GM12878 (cell line): ENCODE results near the gene GRHL1. TPM values are rescaled to one million over a fixed set of nuclear protein-coding genes. Genes with fewer than 3 reads are reported as not detected.

Experiments
- ATAC-seq: fragments of 200-7000 bp; cut with Tn5 transposase; 3 replicates; pipeline ENCODE4 v1.9.1; 2020; ENCODE audit warnings: mild to moderate bottlenecking, moderate library complexity
- BruUV-seq: library from RNA; stranded (reverse); fragments of 400-500 nt; replicated peaks from 2 replicates; lab custom pipeline; 2021; lab: Mats Ljungman, UMichigan
- CTCF ChIA-PET: fragments of 300-600 bp; sonication (Branson Sonifier 250); formaldehyde crosslinking; extraction: SDS; loops from one replicate; lab custom pipeline; 2021; ENCODE audit warnings: inconsistent platforms; lab: Yijun Ruan, JAX
- POLR2A ChIA-PET: fragments of 350-600 bp; formaldehyde crosslinking; extraction: SDS; loops from one replicate; lab custom pipeline; 2021; ENCODE audit warnings: inconsistent platforms; lab: Charles Lee
- RAD21 ChIA-PET: fragments of 300-600 bp; sonication (Branson Sonifier 250); formaldehyde crosslinking; loops from one replicate; lab custom pipeline; 2023; ENCODE audit warnings: antibody characterized with exemption; ENCODE audit not compliant: unreplicated experiment; lab: Charles Lee
- SMC1A ChIA-PET: fragments of 300-600 bp; sonication (Branson Sonifier 250); formaldehyde crosslinking; loops from one replicate; lab custom pipeline; 2023; ENCODE audit not compliant: unreplicated experiment, uncharacterized antibody; lab: Charles Lee
- DNase-seq: peaks from one replicate; pipeline ENCODE4 v3.0.0-alpha.2; 2011; ENCODE audit warnings: low read depth, low spot score
- FAIRE-seq: peaks from 3 replicates; lab custom pipeline; 2011; peaks lifted over from hg19 to GRCh38; lab: Jason Lieb, UNC
- H2AFZ ChIP-seq: 2 replicates; pipeline ENCODE4 v1.6.0; 2011; ENCODE audit warnings: low read depth, low read length, control low read depth; ENCODE audit not compliant: control insufficient read depth
- H3K27ac ChIP-seq: 2 replicates; pipeline ENCODE4 v1.5.1; 2011; ENCODE audit warnings: control low read depth; ENCODE audit not compliant: control insufficient read depth, insufficient read depth
- H3K27me3 ChIP-seq, 2 experiments: replicated peaks in 1 of 2; 2 replicates each; pipeline versions ENCODE4 v1.6.0 to v1.6.1; 2011; ENCODE audit warnings: low read length in 1 of 2; ENCODE audit not compliant: control insufficient read depth in 2 of 2, insufficient read depth in 2 of 2
- H3K36me3 ChIP-seq, 2 experiments: 2 replicates each; pipeline ENCODE4 v1.5.1; 2011; ENCODE audit warnings: low read length in 1 of 2; ENCODE audit not compliant: control insufficient read depth in 2 of 2, insufficient read depth in 2 of 2
- H3K4me1 ChIP-seq: 2 replicates; pipeline ENCODE4 v1.6.1; 2011; ENCODE audit warnings: mild to moderate bottlenecking, low read length, moderate library complexity, mixed read lengths; ENCODE audit not compliant: control insufficient read depth, insufficient read depth
- H3K4me2 ChIP-seq: 2 replicates; pipeline ENCODE4 v1.6.0; 2011; ENCODE audit warnings: control low read depth; ENCODE audit not compliant: control insufficient read depth, insufficient read depth
- H3K4me3 ChIP-seq: fragments of 200-600 bp; sonication (generic); 2 replicates; pipeline ENCODE4 v1.5.1; 2016
- H3K79me2 ChIP-seq: 2 replicates; pipeline ENCODE4 v1.6.0; 2011; ENCODE audit warnings: low read length; ENCODE audit not compliant: control insufficient read depth, insufficient read depth
- H3K9ac ChIP-seq: 2 replicates; pipeline ENCODE4 v1.8.0; 2011; ENCODE audit warnings: low read length, control low read depth, mixed read lengths; ENCODE audit not compliant: control insufficient read depth, insufficient read depth
- H3K9me3 ChIP-seq: replicated peaks from 3 replicates; pipeline ENCODE4 v1.5.1; 2011; ENCODE audit warnings: mild to moderate bottlenecking, low read length; ENCODE audit not compliant: control insufficient read depth, insufficient read depth
- H4K20me1 ChIP-seq: 2 replicates; pipeline ENCODE4 v1.6.0; 2011; ENCODE audit not compliant: control insufficient read depth, insufficient read depth
- ATF7 ChIP-seq: fragments of 450-650 bp; IDR thresholded peaks from 2 replicates; pipeline ENCODE4 v1.6.1; 2016; ENCODE audit warnings: low read depth, mild to moderate bottlenecking
- BACH1 ChIP-seq: fragments of 450-650 bp; IDR thresholded peaks from 2 replicates; pipeline ENCODE4 v1.6.1; 2017; ENCODE audit warnings: mild to moderate bottlenecking, borderline replicate concordance
- BCL11A ChIP-seq: IDR thresholded peaks from 2 replicates; pipeline ENCODE4 v1.6.1; 2011; ENCODE audit warnings: low read depth, low read length
- BHLHE40 ChIP-seq, 2 experiments: fragments of 450-650 bp in 1 of 2; IDR thresholded peaks; 2 replicates each; pipeline ENCODE4 v1.6.1; 2011 to 2017; ENCODE audit warnings: low read depth in 2 of 2, borderline replicate concordance in 1 of 2, improper control_type of control experiment in 1 of 2, low read length in 1 of 2, mild to moderate bottlenecking in 1 of 2
- BMI1 ChIP-seq: fragments of 450-650 bp; IDR thresholded peaks from 2 replicates; pipeline ENCODE4 v1.6.1; 2016; ENCODE audit warnings: mild to moderate bottlenecking, moderate library complexity, borderline replicate concordance
- CHD4 ChIP-seq: fragments of 200-600 bp; sonication (generic); IDR thresholded peaks from 2 replicates; pipeline ENCODE4 v1.6.1; 2016; ENCODE audit warnings: mild to moderate bottlenecking
- EGR1 ChIP-seq, 2 experiments: IDR thresholded peaks; 1 replicate in 1 of 2; 2 replicates in 1 of 2; pipeline ENCODE4 v1.6.1; 2011 to 2012; ENCODE audit warnings: low read depth in 2 of 2, low read length in 2 of 2, borderline replicate concordance in 1 of 2, mild to moderate bottlenecking in 1 of 2, moderate library complexity in 1 of 2
- EP300 ChIP-seq, 2 experiments: fragments of 150-350 bp in 1 of 2; IDR thresholded peaks; 2 replicates each; pipeline ENCODE4 v1.6.1; 2011 to 2012; ENCODE audit warnings: low read depth in 2 of 2, low read length in 2 of 2, borderline replicate concordance in 1 of 2, improper control_type of control experiment in 1 of 2, inconsistent platforms in 1 of 2; ENCODE audit not compliant: control insufficient read depth in 1 of 2
- IKZF1 ChIP-seq: fragments of 450-650 bp; conservative IDR thresholded peaks from 2 replicates; pipeline ENCODE4 v1.6.1; 2017; ENCODE audit warnings: antibody characterized with exemption, mild to moderate bottlenecking
- IKZF2 ChIP-seq, 2 experiments: fragments of 450-650 bp; IDR thresholded peaks; 2 replicates each; pipeline ENCODE4 v1.6.1; 2017; ENCODE audit warnings: mild to moderate bottlenecking in 2 of 2, moderate library complexity in 2 of 2
- IRF4 ChIP-seq: IDR thresholded peaks from 2 replicates; pipeline ENCODE4 v1.6.1; 2011; ENCODE audit warnings: low read depth, low read length
- MTA2 ChIP-seq: fragments of 450-650 bp; IDR thresholded peaks from 2 replicates; pipeline ENCODE4 v1.6.1; 2016; ENCODE audit warnings: low read depth, mild to moderate bottlenecking, moderate library complexity
- MYB ChIP-seq: fragments of 150-350 bp; IDR thresholded peaks from 2 replicates; pipeline ENCODE4 v1.6.1; 2014; ENCODE audit warnings: mild to moderate bottlenecking, low read depth, low read length, borderline replicate concordance
- MYC ChIP-seq: IDR thresholded peaks from 2 replicates; pipeline ENCODE4 v1.6.1; 2011; ENCODE audit warnings: mild to moderate bottlenecking, low read length, moderate library complexity, inconsistent platforms; ENCODE audit not compliant: insufficient read depth, insufficient replicate concordance, insufficient read length, severe bottlenecking
- PAX5 ChIP-seq: IDR thresholded peaks from 2 replicates; pipeline ENCODE4 v1.6.1; 2011; ENCODE audit warnings: low read depth, low read length, borderline replicate concordance
- RUNX3 ChIP-seq: IDR thresholded peaks from 2 replicates; pipeline ENCODE4 v1.6.1; 2012; ENCODE audit warnings: low read length, inconsistent platforms
- SPI1 ChIP-seq: IDR thresholded peaks from 2 replicates; pipeline ENCODE4 v1.6.1; 2011; ENCODE audit warnings: low read depth, mild to moderate bottlenecking, low read length, moderate library complexity, borderline replicate concordance; ENCODE audit not compliant: insufficient read depth
- SUZ12 ChIP-seq: fragments of 200-600 bp; sonication (generic); IDR thresholded peaks from one replicate; pipeline ENCODE4 v1.6.1; 2018; ENCODE audit warnings: antibody characterized with exemption, mild to moderate bottlenecking; ENCODE audit not compliant: unreplicated experiment
- ZNF274 ChIP-seq: IDR thresholded peaks from one replicate; pipeline ENCODE4 v1.8.0; 2011; ENCODE audit not compliant: insufficient read length, insufficient read depth
- ZNF687 ChIP-seq: fragments of 450-650 bp; IDR thresholded peaks from 2 replicates; pipeline ENCODE4 v1.6.1; 2017; ENCODE audit warnings: mild to moderate bottlenecking, moderate library complexity
- WGBS: methylation state at CpG from one replicate; pipeline ENCODE4 v1.1.6; 2016; ENCODE audit warnings: low lambda C conversion rate; ENCODE audit not compliant: insufficient replicate concordance, insufficient coverage; ENCODE audit errors: missing lambda C conversion rate; 5-methylcytosine and 5-hydroxymethylcytosine counted together
- in situ Hi-C: fragments of 300-500 bp; cut with MboI; formaldehyde crosslinking; loops from 9 replicates; pipeline ENCODE4 v1.14.3; 2018; ENCODE audit warnings: mixed read lengths
- intact Hi-C: fragments of 100-400 bp; cut with micrococcal nuclease; formaldehyde crosslinking; loops from one replicate; pipeline ENCODE4 v1.14.2; 2022; ENCODE audit not compliant: unreplicated experiment
- polyA plus RNA-seq, 11 experiments: library from polyadenylated mRNA; depleted of rRNA in 4 of 11; unstranded in 6 of 11; stranded (reverse) in 5 of 11; fragments of >200 nt; fragmentation: Nextera tagmentation in 4 of 11; fragmentation: Illumina TruSeq in 1 of 11; extraction: Ambion mirVana in 4 of 11; extraction: Trizol in 1 of 11; gene quantifications; 1 replicate in 1 of 11; 2 replicates in 10 of 11; pipeline versions ENCODE4 v1.2.1 to v1.2.3, GENCODE V29; 2011 to 2016; ENCODE audit warnings: inconsistent platforms in 2 of 11, missing spikeins in 2 of 11, low read depth in 1 of 11
- total RNA-seq, 4 experiments: library from RNA; depleted of rRNA in 3 of 4; stranded (reverse); fragments of >200 nt in 3 of 4; fragmentation: Illumina TruSeq in 1 of 4; extraction: Trizol in 1 of 4; gene quantifications; 2 replicates each; pipeline versions ENCODE4 v1.2.1 to v1.2.3, GENCODE V29; 2013 to 2021

Gene GRHL1
- total and polyA plus RNA-seq, 10 of the 15 experiments (the other 5 are each of a cell fraction or from before 2014, with no cell fraction given) = 0.09 to 0.81 (median 0.28) TPM; not detected in 1

- ChIA-PET CTCF (interaction anchor here (0.6 to 1.9 kb wide), 6 partner anchors 11 to 154 kb away, joined by 3 to 5 read pairs (median 4); no protein-coding TSS in a partner anchor), RAD21 (interaction anchor here (1.0 to 1.3 kb wide), 2 partner anchors 17 to 115 kb away, joined by 3 to 5 read pairs; no protein-coding TSS in a partner anchor), SMC1A (interaction anchor here (1.0 to 5.3 kb wide), 4 partner anchors 11 to 83 kb away, joined by 3 to 24 read pairs (median 4); no protein-coding TSS in a partner anchor), POLR2A (interaction anchor here (0.9 to 1.4 kb wide), 2 partner anchors 14 to 17 kb away, joined by 3 read pairs; no protein-coding TSS in a partner anchor)
- peak; percentile 94 for ATAC-seq
- H3K4me2 ChIP-seq = no peak overlapping the region
- H3K27me3 ChIP-seq = no peaks in the 10 kb centered on the region
- H3K4me3 ChIP-seq = no peak overlapping the region
- BruUV-seq = no TSS peak
- no peaks in the 10 kb centered on the region for H3K79me2 ChIP-seq
- no peaks in the 10 kb centered on the region for H3K36me3 ChIP-seq
- in situ Hi-C loops = no loop called here
- H4K20me1 ChIP-seq = no peaks in the 10 kb centered on the region
- WGBS = 57% methylated on average over 11 of the region's 11 CpGs
- H2AFZ ChIP-seq = no peak overlapping the region
- intact Hi-C loops = no loop called here
- no peak overlapping the region for H3K27ac ChIP-seq
- H3K9me3 ChIP-seq = no peaks in the 10 kb centered on the region
- H3K4me1 ChIP-seq = peaks cover 19% of the 10 kb centered on the region
- no peak overlapping the region for H3K9ac ChIP-seq
- no peak for FAIRE-seq
- DNase-seq = peak; percentile 53
- TF ChIP-seq MTA2 (peak; percentile 100), ATF7 (peak; percentile 92), BMI1 (peak; percentile 60; the same call in 1 of the 2 replicates), MYB (no peak), IKZF2 (IDR thresholded peaks at IDR 0.05) (peak in 1 of 2 experiments; percentile 29; a peak in 1 of 4 replicates), BHLHE40 (IDR thresholded peaks at IDR 0.05; ENCODE audit: borderline replicate concordance in 1 of 2, low read depth in 2 of 2, low read length in 1 of 2) (peak; percentile 61 to 69; a peak in 2 of 4 replicates), CHD4 (no peak), RUNX3 (no peak), MYC (no peak), ZNF687 (0 out of 2 replicates have a peak, but pooled peaks have one; percentile 23), IKZF1 (peak; percentile 25; the same call in 1 of the 2 replicates), IRF4 (peak; percentile 53; the same call in 1 of the 2 replicates), EGR1 (IDR thresholded peaks at IDR 0.05; ENCODE audit: borderline replicate concordance in 1 of 2, low read depth in 2 of 2, low read length in 2 of 2) (no peak), SPI1 (peak; percentile 98), BACH1 (peak; percentile 88; the same call in 1 of the 2 replicates), BCL11A (peak; percentile 94; the same call in 1 of the 2 replicates), SUZ12 (no peak), PAX5 (0 out of 2 replicates have a peak, but pooled peaks have one; percentile 22), EP300 (IDR thresholded peaks at IDR 0.05; ENCODE audit: borderline replicate concordance in 1 of 2, control insufficient read depth in 1 of 2, low read depth in 2 of 2, low read length in 2 of 2) (peak in 1 of 2 experiments; percentile 88; a peak in 3 of 4 replicates), ZNF274 (no peak)
Observed at GRCh38 chr2:9967053-9967775, 15.7 kb downstream of the GRHL1 start.
